ENCODE data around the gene RPL27.

GRCh38 chr17:42950044-42950783 lies 48.0 kb upstream of the RPL27 start:
- TF ChIP-seq CTCF (IDR thresholded peaks at IDR 0.05) (no peak), POLR2A (IDR thresholded peaks at IDR 0.05) (no peak)
